LNCAP (cell line): Measurements from ENCODE around the gene CTBP1.

ENCODE experiments used
- TF ChIP-seq, protein P1 (sequence below): fragments of 450-650 bp; IDR thresholded peaks from 2 replicates; pipeline ENCODE4 v1.5.1; 2017; ENCODE audit warnings: mild to moderate bottlenecking

CTBP1 gene

GRCh38 chr4:1248245-1249147, at the start of gene CTBP1:
TSS of gene CTBP1 (minus strand) at chr4:1249130. CDS start at chr4:1241331, 7,799 bp downstream.
- TF ChIP-seq, protein P1, sequence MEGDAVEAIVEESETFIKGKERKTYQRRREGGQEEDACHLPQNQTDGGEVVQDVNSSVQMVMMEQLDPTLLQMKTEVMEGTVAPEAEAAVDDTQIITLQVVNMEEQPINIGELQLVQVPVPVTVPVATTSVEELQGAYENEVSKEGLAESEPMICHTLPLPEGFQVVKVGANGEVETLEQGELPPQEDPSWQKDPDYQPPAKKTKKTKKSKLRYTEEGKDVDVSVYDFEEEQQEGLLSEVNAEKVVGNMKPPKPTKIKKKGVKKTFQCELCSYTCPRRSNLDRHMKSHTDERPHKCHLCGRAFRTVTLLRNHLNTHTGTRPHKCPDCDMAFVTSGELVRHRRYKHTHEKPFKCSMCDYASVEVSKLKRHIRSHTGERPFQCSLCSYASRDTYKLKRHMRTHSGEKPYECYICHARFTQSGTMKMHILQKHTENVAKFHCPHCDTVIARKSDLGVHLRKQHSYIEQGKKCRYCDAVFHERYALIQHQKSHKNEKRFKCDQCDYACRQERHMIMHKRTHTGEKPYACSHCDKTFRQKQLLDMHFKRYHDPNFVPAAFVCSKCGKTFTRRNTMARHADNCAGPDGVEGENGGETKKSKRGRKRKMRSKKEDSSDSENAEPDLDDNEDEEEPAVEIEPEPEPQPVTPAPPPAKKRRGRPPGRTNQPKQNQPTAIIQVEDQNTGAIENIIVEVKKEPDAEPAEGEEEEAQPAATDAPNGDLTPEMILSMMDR, result no peak

DNA sequence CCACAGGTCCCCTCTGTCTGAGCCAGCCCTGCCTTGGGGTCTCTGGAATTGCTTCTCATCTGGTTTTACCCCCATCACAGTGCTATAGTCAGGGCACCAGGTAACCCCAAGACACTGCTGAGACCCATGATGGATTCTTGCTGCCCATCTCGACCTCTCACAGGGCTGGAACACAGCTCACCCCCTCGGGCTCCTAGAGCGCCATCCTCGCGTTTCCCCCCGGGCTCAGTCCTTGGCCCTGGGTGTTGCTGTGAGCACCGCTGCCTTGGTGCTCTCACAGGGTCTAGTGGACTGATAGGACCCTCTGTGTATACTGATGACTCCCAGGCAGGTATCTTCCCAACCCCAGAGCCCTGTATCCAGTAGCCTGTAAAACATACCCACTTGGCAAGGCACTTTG, 49.5 kb upstream of the CTBP1 start:
- TF ChIP-seq, protein P1, result no peak

DNA sequence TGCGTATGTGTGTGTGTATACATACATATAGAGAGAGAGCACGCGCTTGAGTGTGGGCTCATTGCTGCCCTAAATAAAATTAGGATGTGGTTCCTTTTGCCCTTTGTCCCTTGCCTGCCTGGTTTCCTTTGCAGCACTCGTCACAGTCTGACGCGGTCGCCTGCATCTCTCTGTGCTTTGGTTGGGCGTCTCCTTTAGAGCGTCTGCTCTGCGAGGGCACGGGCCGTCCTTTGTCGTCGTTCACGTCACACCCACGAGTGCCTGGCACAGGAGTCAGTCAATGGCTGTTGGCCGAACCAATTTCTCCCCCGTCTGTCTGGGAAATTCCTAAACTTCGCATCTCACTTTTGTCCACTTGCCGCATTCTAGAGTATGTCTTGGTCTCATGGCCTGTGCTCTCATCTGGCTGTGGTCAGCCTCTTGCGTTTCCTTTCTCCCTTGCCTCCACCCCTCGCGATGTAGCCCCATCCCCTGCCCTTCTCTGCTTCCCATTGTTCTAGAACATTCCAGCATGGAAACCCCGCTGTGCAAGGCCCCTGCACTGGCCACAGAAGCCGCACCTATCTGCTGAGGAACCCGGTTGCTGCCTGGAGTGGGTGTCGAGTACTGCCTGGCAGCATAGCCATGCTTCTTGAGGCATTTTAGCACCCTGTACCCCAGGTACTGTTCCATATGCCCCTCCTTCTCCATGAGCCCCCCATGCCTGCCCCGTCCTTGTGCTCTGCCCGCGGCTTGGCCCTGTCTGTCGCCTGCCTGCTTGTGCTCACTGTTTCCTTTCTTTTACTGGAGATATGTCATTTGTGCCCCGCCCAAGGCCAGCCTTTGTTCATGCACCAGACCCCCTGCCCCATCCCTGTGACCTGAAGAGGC, 48.8 kb upstream of the CTBP1 start:
- TF ChIP-seq, protein P1, result no peak

DNA sequence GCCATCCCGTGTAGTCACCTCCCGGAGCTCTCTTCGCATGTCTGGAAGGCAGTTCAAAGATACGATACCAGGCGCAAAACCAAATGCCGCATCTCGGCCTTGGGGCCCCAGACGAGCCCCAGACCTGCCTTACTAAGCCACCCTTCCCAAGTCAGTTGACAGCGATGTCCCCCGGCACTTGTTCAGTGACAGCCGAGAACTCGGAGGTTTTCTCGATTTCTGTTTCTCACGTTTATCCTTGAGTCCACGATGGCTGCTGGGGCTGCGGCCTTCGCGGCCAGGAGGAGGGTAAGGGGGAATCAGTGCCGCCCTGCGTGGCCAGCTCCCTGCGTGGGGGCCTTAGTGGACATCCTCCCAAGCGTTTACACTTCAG, 48.1 kb upstream of the CTBP1 start:
- TF ChIP-seq, protein P1, result no peak

GRCh38 chr4:1296324-1297022, 47.5 kb upstream of the CTBP1 start:
- TF ChIP-seq, protein P1, result no peak

- TF ChIP-seq, protein P1, result no peak
Measured at GRCh38 chr4:1295405-1296055, 46.6 kb upstream of the CTBP1 start.

GRCh38 chr4:1294891-1295290, 46.0 kb upstream of the CTBP1 start:
- TF ChIP-seq, protein P1, result no peak
